ENCODE results near the gene SLC25A51.
"Not testable (repeated sequence)": the region's sequence is repeated elsewhere in the genome, so short reads cannot be mapped to it uniquely, and the experiment has no call there.

The SLC25A51 gene

DNA sequence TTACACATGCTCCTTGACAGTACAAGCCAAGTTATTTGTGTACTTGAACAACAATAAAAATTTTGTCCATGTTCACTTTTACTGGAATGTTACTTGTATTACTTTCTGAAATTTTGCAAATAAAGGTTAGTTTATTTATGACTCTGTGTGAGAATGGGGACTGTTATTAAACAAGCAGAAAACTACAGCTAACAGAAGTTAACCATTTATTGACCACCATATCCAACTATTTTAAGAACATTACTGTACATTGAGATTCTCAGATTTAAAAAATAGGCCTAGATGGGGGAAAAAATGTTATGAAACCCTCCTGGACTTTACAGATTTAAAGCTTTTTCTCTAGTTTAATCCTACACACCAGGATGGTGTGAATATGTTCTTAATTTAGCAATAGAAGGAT, 1.8 kb downstream of the SLC25A51 start:
- DNase-seq (ENCODE audit: low read depth, low spot score), result no peak
- TF ChIP-seq, protein P1, sequence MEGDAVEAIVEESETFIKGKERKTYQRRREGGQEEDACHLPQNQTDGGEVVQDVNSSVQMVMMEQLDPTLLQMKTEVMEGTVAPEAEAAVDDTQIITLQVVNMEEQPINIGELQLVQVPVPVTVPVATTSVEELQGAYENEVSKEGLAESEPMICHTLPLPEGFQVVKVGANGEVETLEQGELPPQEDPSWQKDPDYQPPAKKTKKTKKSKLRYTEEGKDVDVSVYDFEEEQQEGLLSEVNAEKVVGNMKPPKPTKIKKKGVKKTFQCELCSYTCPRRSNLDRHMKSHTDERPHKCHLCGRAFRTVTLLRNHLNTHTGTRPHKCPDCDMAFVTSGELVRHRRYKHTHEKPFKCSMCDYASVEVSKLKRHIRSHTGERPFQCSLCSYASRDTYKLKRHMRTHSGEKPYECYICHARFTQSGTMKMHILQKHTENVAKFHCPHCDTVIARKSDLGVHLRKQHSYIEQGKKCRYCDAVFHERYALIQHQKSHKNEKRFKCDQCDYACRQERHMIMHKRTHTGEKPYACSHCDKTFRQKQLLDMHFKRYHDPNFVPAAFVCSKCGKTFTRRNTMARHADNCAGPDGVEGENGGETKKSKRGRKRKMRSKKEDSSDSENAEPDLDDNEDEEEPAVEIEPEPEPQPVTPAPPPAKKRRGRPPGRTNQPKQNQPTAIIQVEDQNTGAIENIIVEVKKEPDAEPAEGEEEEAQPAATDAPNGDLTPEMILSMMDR (IDR thresholded peaks at IDR 0.05; ENCODE audit: insufficient read depth, low read length, missing control alignments), result no peak
- CTCF ChIA-PET, result interaction anchor here (0.8 to 18.1 kb wide), 12 partner anchors 12 to 460 kb away, joined by 3 to 214 read pairs (median 4); partner anchors contain the start of gene TRMT10B
- POLR2A ChIA-PET, result no interaction called here
- H3K4me3 ChIP-seq (ENCODE audit: low read depth, low read length), result no peak overlapping the region

DNA sequence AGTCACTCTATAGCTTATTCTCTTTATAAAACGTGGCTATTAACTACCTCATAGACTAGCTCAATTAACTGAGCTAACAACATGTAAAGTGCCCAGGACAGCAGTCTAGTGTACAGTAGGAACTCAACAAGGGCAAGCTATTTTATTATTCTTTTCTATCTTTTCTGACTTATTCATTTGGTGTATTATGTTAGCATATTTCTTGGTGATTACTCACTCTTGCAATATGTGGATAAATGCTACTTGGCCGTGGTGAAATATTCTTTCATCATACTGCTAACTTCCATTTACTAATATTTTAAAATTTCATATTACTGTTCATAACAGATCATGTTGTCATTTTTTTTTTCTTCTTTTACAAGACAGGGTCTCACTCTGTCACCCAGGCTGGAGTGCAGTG, 4.9 kb downstream of the SLC25A51 start:
- H3K4me3 ChIP-seq (ENCODE audit: low read depth, low read length), result no peak overlapping the region
- TF ChIP-seq, protein P1 (IDR thresholded peaks at IDR 0.05; ENCODE audit: insufficient read depth, low read length, missing control alignments), result no peak
- CTCF ChIA-PET, result interaction anchor here (0.5 to 2.1 kb wide), 7 partner anchors 10 to 306 kb away, joined by 3 to 6 read pairs (median 4); no protein-coding TSS in a partner anchor
- no peak for DNase-seq (ENCODE audit: low read depth, low spot score)
- POLR2A ChIA-PET, result interaction anchor here (0.6 to 0.9 kb wide), 3 partner anchors 9 to 343 kb away, joined by 3 to 4 read pairs (median 3); no protein-coding TSS in a partner anchor

DNA sequence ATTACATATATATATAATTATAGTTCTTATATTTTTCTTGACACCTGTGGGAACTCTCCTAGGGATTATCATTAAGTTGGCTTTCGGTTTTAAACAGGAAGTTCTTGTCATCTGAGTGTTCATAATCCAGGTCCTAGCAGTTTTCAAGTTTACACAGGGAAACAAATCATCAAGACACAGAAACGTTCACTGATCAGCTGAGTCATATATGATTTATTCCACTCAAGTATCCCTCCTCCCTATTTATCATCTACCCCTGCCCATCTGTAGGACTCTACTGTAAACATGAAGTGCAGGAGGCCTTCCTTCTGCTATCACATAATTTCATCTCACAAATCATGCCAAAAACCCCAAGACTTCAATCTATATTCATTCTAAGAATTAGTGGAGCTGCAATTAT, 6.3 kb downstream of the SLC25A51 start:
- ChIA-PET CTCF (interaction anchor here (1.0 to 2.1 kb wide), 4 partner anchors 8 to 366 kb away, joined by 3 to 5 read pairs (median 4); no protein-coding TSS in a partner anchor), POLR2A (no interaction called here)
- TF ChIP-seq, protein P1 (IDR thresholded peaks at IDR 0.05; ENCODE audit: insufficient read depth, low read length, missing control alignments), result no peak
- no peak overlapping the region for H3K4me3 ChIP-seq (ENCODE audit: low read depth, low read length)
- no peak for DNase-seq (ENCODE audit: low read depth, low spot score)

DNA sequence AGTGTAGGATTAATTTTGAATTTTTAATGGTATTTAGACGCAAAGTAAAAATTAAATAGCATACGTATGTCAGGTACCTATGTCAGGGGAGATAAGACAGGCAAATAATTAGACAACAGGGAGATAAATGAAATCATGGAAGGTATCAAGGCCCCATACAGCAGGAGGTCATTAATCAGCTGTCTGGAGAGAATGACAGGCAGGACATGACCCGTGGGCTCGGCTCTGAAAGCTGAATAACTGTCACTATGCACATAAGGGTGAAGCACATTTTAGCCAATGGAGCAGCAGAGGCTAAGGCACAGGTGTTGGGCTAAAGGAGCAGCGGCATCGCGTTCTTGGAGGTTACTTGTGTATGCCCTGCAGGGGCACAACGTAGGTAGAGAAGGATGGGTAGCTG, 11.9 kb downstream of the SLC25A51 start:
- no peak overlapping the region for H3K4me3 ChIP-seq (ENCODE audit: low read depth, low read length)
- DNase-seq (ENCODE audit: low read depth, low spot score), result no peak
- ChIA-PET CTCF (no interaction called here), POLR2A (no interaction called here)
- TF ChIP-seq, protein P1 (IDR thresholded peaks at IDR 0.05; ENCODE audit: insufficient read depth, low read length, missing control alignments), result no peak

DNA sequence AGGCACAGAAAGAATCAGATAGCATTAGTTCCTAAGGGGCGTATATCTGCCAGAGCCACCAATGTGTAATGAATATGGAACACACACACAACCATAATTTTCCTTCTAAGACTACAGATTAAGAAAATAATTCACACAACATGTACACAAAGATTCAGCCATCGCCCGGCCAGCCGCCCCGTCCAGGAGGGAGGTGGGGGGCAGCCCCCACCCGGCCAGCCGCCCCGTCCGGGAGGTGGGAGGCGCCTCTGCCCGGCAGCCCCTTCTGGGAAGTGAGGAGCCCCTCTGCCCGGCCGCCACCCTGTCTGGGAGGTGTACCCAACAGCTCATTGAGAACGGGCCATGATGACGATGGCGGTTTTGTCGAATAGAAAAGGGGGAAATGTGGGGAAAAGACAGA, 12.9 kb downstream of the SLC25A51 start:
- DNase-seq (ENCODE audit: low read depth, low spot score); H3K4me3 ChIP-seq (ENCODE audit: low read depth, low read length); CTCF ChIA-PET; POLR2A ChIA-PET: not testable (repeated sequence)

DNA sequence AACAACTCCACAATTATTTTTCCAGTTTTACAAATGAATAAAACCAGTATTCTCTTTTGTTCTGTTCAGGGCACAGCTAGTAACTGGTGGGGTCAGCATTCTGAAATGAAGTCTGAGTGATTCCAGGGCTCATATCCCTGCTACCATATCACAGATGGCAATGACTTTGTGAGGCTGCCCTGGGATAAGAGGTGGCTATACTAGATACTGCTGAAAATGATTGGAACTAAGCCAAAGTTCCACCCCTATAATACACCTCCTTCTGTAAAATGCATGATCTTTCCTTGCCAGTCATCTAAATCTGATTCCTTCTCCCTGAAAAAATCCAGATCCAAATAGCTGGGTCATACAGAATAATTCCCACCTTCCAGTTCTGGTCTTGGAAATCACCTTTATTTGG, 14.4 kb downstream of the SLC25A51 start:
- DNase-seq (ENCODE audit: low read depth, low spot score), result no peak
- CTCF ChIA-PET, result interaction anchor here (1.5 kb wide), 1 partner anchor 13 kb away, joined by 4 read pairs; no protein-coding TSS in a partner anchor
- no peak overlapping the region for H3K4me3 ChIP-seq (ENCODE audit: low read depth, low read length)
- TF ChIP-seq, protein P1 (IDR thresholded peaks at IDR 0.05; ENCODE audit: insufficient read depth, low read length, missing control alignments), result no peak
- POLR2A ChIA-PET, result no interaction called here

DNA sequence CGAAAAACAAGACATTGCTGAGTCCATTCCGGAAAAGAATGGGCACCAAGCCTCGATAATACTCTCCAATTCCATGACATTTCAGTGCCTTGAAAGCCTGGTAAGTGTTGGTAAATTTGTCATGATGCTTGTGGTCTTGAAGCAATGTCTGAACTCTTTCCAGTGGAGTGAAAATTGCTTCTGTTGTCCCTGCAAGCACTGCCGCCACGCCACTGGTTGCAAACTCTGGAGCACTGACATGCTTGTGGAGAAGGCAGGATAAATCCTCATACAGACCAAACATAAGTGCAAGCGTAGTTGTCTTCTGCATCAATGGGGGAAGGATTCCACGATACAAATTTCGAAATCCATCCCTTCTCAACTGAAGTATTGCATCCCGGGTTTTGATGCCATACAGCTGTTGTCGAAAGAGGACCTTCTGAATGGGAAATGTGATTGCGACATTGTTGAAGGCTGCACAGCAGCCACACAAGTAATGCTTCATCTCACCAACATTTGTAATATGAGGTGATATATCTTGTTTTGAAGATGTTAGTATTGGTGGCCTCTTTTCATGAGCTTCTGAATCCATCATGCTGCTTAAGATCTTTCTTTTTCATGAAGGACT, 15.8 kb downstream of the SLC25A51 start:
- H3K4me3 ChIP-seq (ENCODE audit: low read depth, low read length); POLR2A ChIA-PET; DNase-seq (ENCODE audit: low read depth, low spot score): not testable (repeated sequence)
- CTCF ChIA-PET, result interaction anchor here (1.1 kb wide), 1 partner anchor 11 kb away, joined by 4 read pairs; no protein-coding TSS in a partner anchor
